H1 (cell line): ENCODE measurements around the gene DOCK9. TPM values are rescaled to one million over a fixed set of nuclear protein-coding genes. Genes with fewer than 3 reads are reported as not detected.
A peak's percentile ranks its signal among the peaks of the same experiment; 100 is the strongest.

Experiments used
- CTCF ChIA-PET: fragments of 300-600 bp; sonication (Branson Sonifier 250); formaldehyde crosslinking; loops from one replicate; lab custom pipeline; 2021; ENCODE audit not compliant: partially characterized antibody; lab: Charles Lee
- POLR2A ChIA-PET: fragments of 300-600 bp; sonication (Branson Sonifier 250); formaldehyde crosslinking; loops from one replicate; lab custom pipeline; 2021; ENCODE audit warnings: inconsistent platforms; ENCODE audit not compliant: partially characterized antibody; lab: Charles Lee
- DNase-seq, 2 experiments: peaks; one replicate each; pipeline versions ENCODE4 v3.0.0 to v3.0.0-alpha.2; 2010 to 2022; ENCODE audit warnings: low spot score in 2 of 2, low read depth in 1 of 2, mixed read lengths in 1 of 2
- FAIRE-seq: peaks from 2 replicates; lab custom pipeline; 2011; peaks lifted over from hg19 to GRCh38; lab: Jason Lieb, UNC
- H2AFZ ChIP-seq: 2 replicates; pipeline ENCODE4 v1.8.1; 2012; ENCODE audit warnings: low read length, inconsistent platforms
- H2AK5ac ChIP-seq: 2 replicates; pipeline ENCODE4 v1.6.1; 2013; ENCODE audit warnings: low read depth, low read length
- H2BK120ac ChIP-seq: replicated peaks from 2 replicates; pipeline ENCODE3; 2013; ENCODE audit warnings: low read depth, low read length, inconsistent platforms
- H2BK12ac ChIP-seq: 2 replicates; pipeline ENCODE4 v1.6.1; 2013; ENCODE audit warnings: low read depth, low read length
- H2BK15ac ChIP-seq: 2 replicates; pipeline ENCODE4 v1.6.1; 2013; ENCODE audit warnings: low read length
- H2BK20ac ChIP-seq: 2 replicates; pipeline ENCODE4 v1.6.1; 2013; ENCODE audit warnings: low read length
- H2BK5ac ChIP-seq: 2 replicates; pipeline ENCODE4 v1.6.1; 2013; ENCODE audit warnings: low read depth, low read length
- H3K14ac ChIP-seq: 2 replicates; pipeline ENCODE4 v1.6.1; 2013; ENCODE audit warnings: inconsistent platforms; ENCODE audit not compliant: insufficient read length
- H3K18ac ChIP-seq: 2 replicates; pipeline ENCODE4 v1.6.1; 2013; ENCODE audit warnings: low read length; ENCODE audit errors: extremely low read depth
- H3K23ac ChIP-seq: 2 replicates; pipeline ENCODE4 v1.6.1; 2013; ENCODE audit warnings: inconsistent platforms; ENCODE audit not compliant: insufficient read length
- H3K23me2 ChIP-seq: 2 replicates; pipeline ENCODE4 v1.6.1; 2013; ENCODE audit warnings: low read depth, low read length
- H3K27ac ChIP-seq: 2 replicates; pipeline ENCODE4 v1.6.1; 2011; ENCODE audit warnings: low read depth, low read length, inconsistent platforms
- H3K27me3 ChIP-seq, 4 experiments: replicated peaks in 1 of 4; 1 replicate in 1 of 4; 2 replicates in 3 of 4; pipeline versions ENCODE4 v1.6.1 to v1.8.1; 2011 to 2013; ENCODE audit warnings: low read length in 3 of 4, mild to moderate bottlenecking in 3 of 4, inconsistent platforms in 2 of 4, mixed read lengths in 2 of 4, moderate library complexity in 1 of 4; ENCODE audit not compliant: control insufficient read depth in 3 of 4, insufficient read depth in 3 of 4; ENCODE audit errors: extremely low read depth in 1 of 4
- H3K36me3 ChIP-seq, 4 experiments: 2 replicates each; pipeline versions ENCODE4 v1.6.1 to v1.8.1; 2011 to 2013; ENCODE audit warnings: mild to moderate bottlenecking in 4 of 4, low read length in 3 of 4, moderate library complexity in 2 of 4, control low read depth in 1 of 4, inconsistent platforms in 1 of 4; ENCODE audit not compliant: insufficient read depth in 4 of 4, control insufficient read depth in 2 of 4
- H3K4ac ChIP-seq: replicated peaks from 2 replicates; pipeline ENCODE3; 2013; ENCODE audit warnings: low read length, low read depth, mixed read lengths, inconsistent platforms; ENCODE audit not compliant: insufficient read length
- H3K4me1 ChIP-seq, 4 experiments: replicated peaks in 1 of 4; 1 replicate in 1 of 4; 2 replicates in 3 of 4; pipeline versions ENCODE4 v1.6.1 to v1.8.1; 2011 to 2013; ENCODE audit warnings: low read length in 3 of 4, inconsistent platforms in 2 of 4, mixed read lengths in 1 of 4; ENCODE audit not compliant: insufficient read depth in 4 of 4, control insufficient read depth in 3 of 4
- H3K4me2 ChIP-seq, 2 experiments: 2 replicates each; pipeline versions ENCODE4 v1.6.1 to v1.8.1; 2011 to 2013; ENCODE audit warnings: low read depth in 2 of 2, low read length in 2 of 2, control low read depth in 1 of 2, inconsistent platforms in 1 of 2, mild to moderate bottlenecking in 1 of 2; ENCODE audit not compliant: insufficient read depth in 1 of 2
- H3K4me3 ChIP-seq, 4 experiments: fragments of 200-600, 300-600 bp in 1 of 4; sonication (generic), shearing (Covaris generic), sonication (Bioruptor Twin) in 1 of 4; 2 replicates each; pipeline versions ENCODE4 v1.5.1 to v1.8.1; 2011 to 2016; ENCODE audit warnings: low read length in 4 of 4, low read depth in 3 of 4, control low read depth in 2 of 4, inconsistent platforms in 2 of 4, mild to moderate bottlenecking in 2 of 4, mixed read lengths in 1 of 4, moderate library complexity in 1 of 4; ENCODE audit not compliant: insufficient read depth in 2 of 4; ENCODE audit errors: extremely low read depth in 1 of 4
- H3K56ac ChIP-seq: replicated peaks from 2 replicates; pipeline ENCODE3; 2013; ENCODE audit warnings: low read depth, mild to moderate bottlenecking, mixed read lengths, low read length, inconsistent platforms; ENCODE audit not compliant: insufficient read length
- H3K79me1 ChIP-seq: 2 replicates; pipeline ENCODE4 v1.6.1; 2013; ENCODE audit warnings: low read depth, low read length, control low read depth
- H3K79me2 ChIP-seq, 2 experiments: 2 replicates each; pipeline versions ENCODE4 v1.6.1 to v1.8.1; 2012 to 2013; ENCODE audit warnings: low read length in 2 of 2, mild to moderate bottlenecking in 2 of 2, inconsistent platforms in 1 of 2; ENCODE audit not compliant: insufficient read depth in 2 of 2, control insufficient read depth in 1 of 2
- H3K9ac ChIP-seq, 4 experiments: replicated peaks in 1 of 4; 1 replicate in 1 of 4; 2 replicates in 3 of 4; pipeline versions ENCODE4 v1.6.1 to v1.8.1; 2011 to 2013; ENCODE audit warnings: low read depth in 3 of 4, low read length in 3 of 4, control low read depth in 2 of 4, mild to moderate bottlenecking in 2 of 4, moderate library complexity in 2 of 4, inconsistent platforms in 1 of 4; ENCODE audit errors: extremely low read depth in 1 of 4
- H3K9me3 ChIP-seq, 2 experiments: 2 replicates each; pipeline versions ENCODE4 v1.6.1 to v1.8.1; 2012 to 2013; ENCODE audit warnings: mild to moderate bottlenecking in 2 of 2, moderate library complexity in 2 of 2, control low read depth in 1 of 2, inconsistent platforms in 1 of 2, low read depth in 1 of 2, low read length in 1 of 2, mixed read lengths in 1 of 2; ENCODE audit not compliant: insufficient read depth in 2 of 2
- H4K20me1 ChIP-seq, 2 experiments: replicated peaks in 1 of 2; 2 replicates each; pipeline versions ENCODE3 to v1.8.1; 2011 to 2013; ENCODE audit warnings: inconsistent platforms in 2 of 2, low read length in 2 of 2, mild to moderate bottlenecking in 1 of 2; ENCODE audit not compliant: insufficient read depth in 2 of 2, control insufficient read depth in 1 of 2
- H4K5ac ChIP-seq: 2 replicates; pipeline ENCODE4 v1.6.1; 2013; ENCODE audit warnings: low read length, low read depth, mixed read lengths, inconsistent platforms; ENCODE audit not compliant: insufficient read length
- H4K8ac ChIP-seq: 2 replicates; pipeline ENCODE4 v1.8.0; 2013; ENCODE audit warnings: mild to moderate bottlenecking, moderate library complexity, low read length, inconsistent platforms; ENCODE audit not compliant: insufficient read depth; ENCODE audit errors: extremely low read depth
- H4K91ac ChIP-seq: replicated peaks from 2 replicates; pipeline ENCODE3; 2013; ENCODE audit warnings: low read length, mixed read lengths, inconsistent platforms; ENCODE audit not compliant: insufficient read length
- BACH1 ChIP-seq: IDR thresholded peaks from 2 replicates; pipeline ENCODE4 v1.6.1; 2012; ENCODE audit warnings: low read length, improper control_type of control experiment
- CBX5 ChIP-seq: fragments of 300-800, 300-1000 bp; sonication (generic); IDR thresholded peaks from 2 replicates; pipeline ENCODE4 v1.7.1; 2016; ENCODE audit warnings: antibody characterized with exemption, low read length, low read depth
- CTBP2 ChIP-seq: IDR thresholded peaks from 2 replicates; pipeline ENCODE4 v1.7.0; 2011; ENCODE audit warnings: borderline replicate concordance, mild to moderate bottlenecking, moderate library complexity, mixed read lengths, low read length; ENCODE audit not compliant: insufficient read depth, insufficient read length
- GABPA ChIP-seq: IDR thresholded peaks from 2 replicates; pipeline ENCODE4 v1.6.1; 2011; ENCODE audit warnings: mild to moderate bottlenecking, low read length, moderate library complexity, borderline replicate concordance; ENCODE audit not compliant: insufficient read depth
- NRF1 ChIP-seq: IDR thresholded peaks from 2 replicates; pipeline ENCODE4 v1.6.1; 2011; ENCODE audit warnings: mild to moderate bottlenecking, low read depth, low read length, improper control_type of control experiment
- RFX5 ChIP-seq: IDR thresholded peaks from 2 replicates; pipeline ENCODE4 v1.6.1; 2011; ENCODE audit warnings: low read depth, low read length, improper control_type of control experiment, borderline replicate concordance
- RNF2 ChIP-seq: fragments of 200-900, 300-1000 bp; sonication (generic); IDR thresholded peaks from 2 replicates; pipeline ENCODE4 v1.7.1; 2016; ENCODE audit warnings: borderline replicate concordance, low read depth, mild to moderate bottlenecking, antibody characterized with exemption, low read length; ENCODE audit not compliant: poor library complexity, severe bottlenecking; ENCODE audit errors: missing control alignments
- SIN3A ChIP-seq, 2 experiments: IDR thresholded peaks in 1 of 2; conservative IDR thresholded peaks in 1 of 2; 2 replicates each; pipeline ENCODE4 v1.6.1; 2011 to 2012; ENCODE audit warnings: low read length in 2 of 2, improper control_type of control experiment in 1 of 2, low read depth in 1 of 2, mild to moderate bottlenecking in 1 of 2
- SIRT6 ChIP-seq: IDR thresholded peaks from one replicate; pipeline ENCODE4 v1.7.1; 2012; ENCODE audit warnings: low read length, inconsistent platforms
- SIX5 ChIP-seq: IDR thresholded peaks from 2 replicates; pipeline ENCODE4 v1.6.1; 2011; ENCODE audit warnings: mild to moderate bottlenecking, low read depth, low read length
- SP2 ChIP-seq: IDR thresholded peaks from 2 replicates; pipeline ENCODE4 v1.6.1; 2012; ENCODE audit warnings: mild to moderate bottlenecking, low read length, inconsistent platforms
- TAF1 ChIP-seq: IDR thresholded peaks from 2 replicates; pipeline ENCODE4 v1.6.1; 2011; ENCODE audit warnings: mild to moderate bottlenecking, low read depth, low read length
- YY1 ChIP-seq: IDR thresholded peaks from 2 replicates; pipeline ENCODE4 v1.6.1; 2011; ENCODE audit warnings: low read depth, mild to moderate bottlenecking, low read length
- WGBS, 2 experiments: shearing (Covaris generic) in 1 of 2; methylation state at CpG; one replicate each; pipeline versions ENCODE4 v1.1.6 to v1.1.7; 2013 to 2015; ENCODE audit warnings: low lambda C conversion rate in 2 of 2, mixed read lengths in 2 of 2, inconsistent platforms in 1 of 2, low coverage in 1 of 2, missing lambda C conversion rate in 1 of 2; ENCODE audit not compliant: insufficient replicate concordance in 2 of 2, insufficient coverage in 1 of 2, insufficient read length in 1 of 2; ENCODE audit errors: extremely low coverage in 1 of 2, missing lambda C conversion rate in 1 of 2; 5-methylcytosine and 5-hydroxymethylcytosine counted together
- polyA plus RNA-seq, 7 experiments: library from polyadenylated mRNA; depleted of rRNA in 3 of 7; stranded (reverse) in 5 of 7; unstranded in 2 of 7; fragments of >200 nt in 5 of 7; fragments of 200-250 nt in 2 of 7; gene quantifications; 1 replicate in 5 of 7; 2 replicates in 1 of 7; 4 replicates in 1 of 7; pipeline versions ENCODE4 v1.2.1 to v1.2.3, GENCODE V29; 2011 to 2013; ENCODE audit warnings: missing spikeins in 2 of 7, mixed read lengths in 2 of 7
- total RNA-seq: library from RNA; stranded (reverse); fragmentation: NEBNext Ultra II Directional; extraction: Animal tissue kit (Norgen Biotek cat#: 25700); gene quantifications from 2 replicates; pipeline ENCODE4 v1.2.1, GENCODE V29; 2021
- TF ChIP-seq, protein P1 (sequence below): IDR thresholded peaks from 2 replicates; pipeline ENCODE4 v1.6.1; 2012; ENCODE audit warnings: inconsistent platforms

DOCK9 gene
- total and polyA plus RNA-seq, 2 of the 8 experiments (the other 6 are each of a cell fraction or from before 2014, with no cell fraction given): 21.6 to 31.5 TPM

DNA sequence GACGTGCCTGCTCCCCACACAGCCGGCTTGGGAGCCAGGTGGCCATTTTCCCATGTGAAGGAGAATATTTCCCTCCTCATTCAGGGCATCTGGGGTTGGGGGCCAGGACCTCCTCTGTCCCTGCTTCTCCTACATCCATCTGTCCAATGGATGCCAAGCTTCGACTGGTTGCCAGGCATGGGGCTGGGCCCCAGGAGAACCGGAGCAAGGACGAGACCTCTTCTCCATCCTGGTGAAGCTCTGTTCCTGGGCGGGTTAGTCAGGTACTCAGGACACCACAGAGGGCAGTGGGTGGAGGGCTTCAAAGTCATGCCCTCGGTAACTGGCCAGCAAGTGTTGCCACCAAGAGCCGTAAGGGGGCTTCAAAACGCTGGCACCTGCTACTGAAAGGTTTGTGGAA lies 203.1 kb downstream of the DOCK9 start:
- no peak overlapping the region for H2AFZ ChIP-seq
- H3K79me2 ChIP-seq: no peaks in the 10 kb centered on the region
- no peak for DNase-seq
- H3K23me2 ChIP-seq: no peaks in the 10 kb centered on the region; the same call in 1 of the 2 replicates
- H3K4ac ChIP-seq: no peak overlapping the region
- no peak overlapping the region for H2BK120ac ChIP-seq
- H2BK15ac ChIP-seq: no peak overlapping the region
- H2BK5ac ChIP-seq: no peak overlapping the region
- H3K4me1 ChIP-seq: no peaks in the 10 kb centered on the region; a peak in 1 of 7 replicates
- peak overlapping the region; percentile 82; the same call in 1 of the 2 replicates for H4K8ac ChIP-seq
- no peak overlapping the region for H3K56ac ChIP-seq
- H3K18ac ChIP-seq: no peak overlapping the region
- no peak overlapping the region for H4K5ac ChIP-seq
- no peak overlapping the region for H3K9ac ChIP-seq
- H3K4me2 ChIP-seq: no peak overlapping the region
- no peak overlapping the region for H3K23ac ChIP-seq
- POLR2A ChIA-PET: interaction anchor here (0.6 to 1.3 kb wide), 2 partner anchors 34 to 425 kb away, joined by 3 to 4 read pairs; no protein-coding TSS in a partner anchor
- H3K79me1 ChIP-seq: no peaks in the 10 kb centered on the region
- H3K4me3 ChIP-seq: no peak overlapping the region
- no peaks in the 10 kb centered on the region for H3K9me3 ChIP-seq
- no peaks in the 10 kb centered on the region for H3K27me3 ChIP-seq
- H2BK12ac ChIP-seq: no peak overlapping the region
- no peak overlapping the region for H3K14ac ChIP-seq
- no peak overlapping the region for H2AK5ac ChIP-seq
- no peak overlapping the region for H2BK20ac ChIP-seq
- H3K27ac ChIP-seq: no peak overlapping the region
- H4K20me1 ChIP-seq: no peaks in the 10 kb centered on the region
- FAIRE-seq: no peak
- WGBS, 2 experiments: 87% methylated on average over 9 of the region's 9 CpGs; no CpG with 5 or more reads in 1 of the 2 experiments
- CTCF ChIA-PET: interaction anchor here (0.6 to 5.0 kb wide), 4 partner anchors 9 to 334 kb away, joined by 3 to 37 read pairs (median 14); no protein-coding TSS in a partner anchor
- no peaks in the 10 kb centered on the region for H3K36me3 ChIP-seq
- H4K91ac ChIP-seq: no peak overlapping the region
- TF ChIP-seq SIX5: no peak
- no peak for TF ChIP-seq CTBP2
- no peak for TF ChIP-seq SIN3A (conservative IDR thresholded peaks at IDR 0.05 in 1 of 2, IDR thresholded peaks at IDR 0.05 in 1 of 2; ENCODE audit: low read depth in 1 of 2, low read length in 2 of 2)
- TF ChIP-seq TAF1: no peak
- TF ChIP-seq BACH1: no peak
- no peak for TF ChIP-seq YY1
- no peak for TF ChIP-seq RFX5
- TF ChIP-seq NRF1: no peak
- TF ChIP-seq CBX5: no peak
- TF ChIP-seq RNF2: no peak
- TF ChIP-seq, protein P1, sequence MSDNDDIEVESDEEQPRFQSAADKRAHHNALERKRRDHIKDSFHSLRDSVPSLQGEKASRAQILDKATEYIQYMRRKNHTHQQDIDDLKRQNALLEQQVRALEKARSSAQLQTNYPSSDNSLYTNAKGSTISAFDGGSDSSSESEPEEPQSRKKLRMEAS: no peak
- TF ChIP-seq GABPA: no peak
- TF ChIP-seq SP2: no peak
- no peak for TF ChIP-seq SIRT6
